MM.1S (cell line): ENCODE results near the gene GPR89B.

Source experiments
- DNase-seq: peaks from one replicate; pipeline ENCODE4 v3.0.0-alpha.2; 2015
- H2AFZ ChIP-seq: fragments of 300-600 bp; sonication (generic); 2 replicates; pipeline ENCODE4 v1.6.0; 2016; ENCODE audit warnings: antibody characterized with exemption, low read length
- H3F3A ChIP-seq: fragments of 300-600 bp; sonication (generic); 2 replicates; pipeline ENCODE4 v1.6.1; 2016; ENCODE audit warnings: mild to moderate bottlenecking, antibody characterized with exemption, low read length, moderate library complexity, mixed read lengths; ENCODE audit not compliant: insufficient read depth
- H3K27ac ChIP-seq: fragments of 300-600 bp; sonication (generic); 2 replicates; pipeline ENCODE4 v1.5.1; 2016; ENCODE audit warnings: mild to moderate bottlenecking, low read length
- H3K27me3 ChIP-seq: fragments of 300-600 bp; sonication (generic); replicated peaks from 2 replicates; pipeline ENCODE4 v1.6.0; 2016; ENCODE audit warnings: low read length; ENCODE audit not compliant: insufficient read depth
- H3K36me3 ChIP-seq: fragments of 300-600 bp; sonication (generic); replicated peaks from 2 replicates; pipeline ENCODE4 v1.6.1; 2016; ENCODE audit warnings: mild to moderate bottlenecking, low read length, mixed read lengths; ENCODE audit not compliant: insufficient read depth
- H3K4me1 ChIP-seq: fragments of 300-600 bp; sonication (generic); 2 replicates; pipeline ENCODE4 v1.6.1; 2016; ENCODE audit warnings: low read length, mixed read lengths
- H3K4me2 ChIP-seq: fragments of 300-600 bp; sonication (generic); 2 replicates; pipeline ENCODE4 v1.6.0; 2016; ENCODE audit warnings: low read depth, low read length
- H3K4me3 ChIP-seq: fragments of 300-600 bp; sonication (generic); 2 replicates; pipeline ENCODE4 v1.5.1; 2016; ENCODE audit warnings: low read length, mixed read lengths
- H3K79me2 ChIP-seq: fragments of 300-600 bp; sonication (generic); 2 replicates; pipeline ENCODE4 v1.6.1; 2016; ENCODE audit warnings: mixed run types, low read length, mixed read lengths
- H3K9ac ChIP-seq: fragments of 300-600 bp; sonication (generic); 2 replicates; pipeline ENCODE4 v1.6.1; 2016; ENCODE audit warnings: low read length, mixed read lengths
- H3K9me2 ChIP-seq: fragments of 300-600 bp; sonication (generic); replicated peaks from 2 replicates; pipeline ENCODE4 v1.6.1; 2016; ENCODE audit warnings: mild to moderate bottlenecking, low read length, mixed read lengths; ENCODE audit not compliant: insufficient read depth
- H3K9me3 ChIP-seq: fragments of 300-600 bp; sonication (generic); replicated peaks from 2 replicates; pipeline ENCODE4 v1.6.1; 2016; ENCODE audit warnings: mild to moderate bottlenecking, low read length, mixed read lengths; ENCODE audit not compliant: insufficient read depth
- H4K20me1 ChIP-seq: fragments of 300-600 bp; sonication (generic); 2 replicates; pipeline ENCODE4 v1.6.1; 2016; ENCODE audit warnings: mild to moderate bottlenecking, low read length, moderate library complexity, mixed read lengths; ENCODE audit not compliant: insufficient read depth
- EZH2 ChIP-seq: fragments of 300-600 bp; sonication (generic); optimal IDR thresholded peaks from 2 replicates; pipeline ENCODE3; 2017; ENCODE audit warnings: low read depth, mild to moderate bottlenecking, antibody characterized with exemption, low read length, mixed read lengths
- EZH2phosphoT487 ChIP-seq: fragments of 300-600 bp; sonication (generic); IDR thresholded peaks from 2 replicates; pipeline ENCODE4 v1.6.1; 2018; ENCODE audit warnings: antibody characterized with exemption, low read length
- TF ChIP-seq, protein P1 (sequence below): fragments of 300-600 bp; sonication (generic); IDR thresholded peaks from 2 replicates; pipeline ENCODE4 v1.5.1; 2016; ENCODE audit warnings: antibody characterized with exemption, low read length, mixed read lengths

Gene GPR89B

DNA sequence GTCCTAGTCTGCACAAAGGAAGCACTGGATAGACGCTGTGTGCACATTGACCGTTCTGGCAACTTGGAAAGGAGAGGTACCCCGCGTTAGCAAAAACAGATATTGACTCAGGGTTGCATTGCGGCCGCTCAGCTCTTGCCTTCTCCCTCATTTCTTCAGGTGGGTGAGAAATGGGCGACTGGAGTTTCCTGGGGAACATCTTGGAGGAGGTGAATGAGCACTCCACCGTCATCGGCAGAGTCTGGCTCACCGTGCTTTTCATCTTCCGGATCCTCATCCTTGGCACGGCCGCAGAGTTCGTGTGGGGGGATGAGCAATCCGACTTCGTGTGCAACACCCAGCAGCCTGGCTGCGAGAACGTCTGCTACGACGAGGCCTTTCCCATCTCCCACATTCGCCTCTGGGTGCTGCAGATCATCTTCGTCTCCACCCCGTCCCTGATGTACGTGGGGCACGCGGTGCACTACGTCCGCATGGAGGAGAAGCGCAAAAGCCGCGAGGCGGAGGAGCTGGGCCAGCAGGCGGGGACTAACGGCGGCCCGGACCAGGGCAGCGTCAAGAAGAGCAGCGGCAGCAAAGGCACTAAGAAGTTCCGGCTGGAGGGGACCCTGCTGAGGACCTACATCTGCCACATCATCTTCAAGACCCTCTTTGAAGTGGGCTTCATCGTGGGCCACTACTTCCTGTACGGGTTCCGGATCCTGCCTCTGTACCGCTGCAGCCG lies 20.3 kb upstream of the GPR89B start:
- no peaks in the 10 kb centered on the region for H3K27me3 ChIP-seq
- TF ChIP-seq EZH2: no peak
- TF ChIP-seq, protein P1, sequence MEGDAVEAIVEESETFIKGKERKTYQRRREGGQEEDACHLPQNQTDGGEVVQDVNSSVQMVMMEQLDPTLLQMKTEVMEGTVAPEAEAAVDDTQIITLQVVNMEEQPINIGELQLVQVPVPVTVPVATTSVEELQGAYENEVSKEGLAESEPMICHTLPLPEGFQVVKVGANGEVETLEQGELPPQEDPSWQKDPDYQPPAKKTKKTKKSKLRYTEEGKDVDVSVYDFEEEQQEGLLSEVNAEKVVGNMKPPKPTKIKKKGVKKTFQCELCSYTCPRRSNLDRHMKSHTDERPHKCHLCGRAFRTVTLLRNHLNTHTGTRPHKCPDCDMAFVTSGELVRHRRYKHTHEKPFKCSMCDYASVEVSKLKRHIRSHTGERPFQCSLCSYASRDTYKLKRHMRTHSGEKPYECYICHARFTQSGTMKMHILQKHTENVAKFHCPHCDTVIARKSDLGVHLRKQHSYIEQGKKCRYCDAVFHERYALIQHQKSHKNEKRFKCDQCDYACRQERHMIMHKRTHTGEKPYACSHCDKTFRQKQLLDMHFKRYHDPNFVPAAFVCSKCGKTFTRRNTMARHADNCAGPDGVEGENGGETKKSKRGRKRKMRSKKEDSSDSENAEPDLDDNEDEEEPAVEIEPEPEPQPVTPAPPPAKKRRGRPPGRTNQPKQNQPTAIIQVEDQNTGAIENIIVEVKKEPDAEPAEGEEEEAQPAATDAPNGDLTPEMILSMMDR: no peak
- TF ChIP-seq EZH2phosphoT487: no peak
- no peak overlapping the region for H2AFZ ChIP-seq

GRCh38 chr1:147912553-147912952 lies 15.7 kb upstream of the GPR89B start:
- Histone ChIP-seq H3K27ac (no peak overlapping the region), H3K4me3 (no peak overlapping the region), H3K4me2 (no peak overlapping the region), H3F3A (no peaks in the 10 kb centered on the region), H3K4me1 (no peaks in the 10 kb centered on the region), H4K20me1 (no peaks in the 10 kb centered on the region), H3K9me3 (no peaks in the 10 kb centered on the region), H2AFZ (no peak overlapping the region), H3K9ac (no peak overlapping the region), H3K36me3 (no peaks in the 10 kb centered on the region), H3K27me3 (no peaks in the 10 kb centered on the region), H3K79me2 (no peaks in the 10 kb centered on the region), H3K9me2 (no peaks in the 10 kb centered on the region)
- DNase-seq: no peak
- TF ChIP-seq EZH2: no peak
- TF ChIP-seq, protein P1: no peak

More for the DNA sequence above, 20.3 kb upstream of the GPR89B start:
- H4K20me1 ChIP-seq: no peaks in the 10 kb centered on the region
- no peaks in the 10 kb centered on the region for H3K9me3 ChIP-seq
- no peak for DNase-seq
- H3K9ac ChIP-seq: no peak overlapping the region
- no peak overlapping the region for H3K4me3 ChIP-seq
- H3K9me2 ChIP-seq: no peaks in the 10 kb centered on the region
- no peaks in the 10 kb centered on the region for H3F3A ChIP-seq
- no peak overlapping the region for H3K27ac ChIP-seq
- no peaks in the 10 kb centered on the region for H3K36me3 ChIP-seq
- H3K4me1 ChIP-seq: no peaks in the 10 kb centered on the region
- H3K79me2 ChIP-seq: no peaks in the 10 kb centered on the region
- H3K4me2 ChIP-seq: no peak overlapping the region

- H4K20me1 ChIP-seq: no peaks in the 10 kb centered on the region
- H3F3A ChIP-seq: no peaks in the 10 kb centered on the region
- no peaks in the 10 kb centered on the region for H3K4me1 ChIP-seq
These were observed 14.8 kb upstream of the GPR89B start for GRCh38 chr1:147913362-147913942.

More at GRCh38 chr1:147913362-147913942, 14.8 kb upstream of the GPR89B start:
- Histone ChIP-seq H3K27ac (no peak overlapping the region), H3K36me3 (no peaks in the 10 kb centered on the region), H3K9ac (no peak overlapping the region), H3K27me3 (no peaks in the 10 kb centered on the region), H3K9me2 (no peaks in the 10 kb centered on the region), H3K4me2 (no peak overlapping the region), H2AFZ (no peak overlapping the region), H3K4me3 (no peak overlapping the region), H3K79me2 (no peaks in the 10 kb centered on the region), H3K9me3 (no peaks in the 10 kb centered on the region)
- no peak for DNase-seq
- TF ChIP-seq EZH2 (no peak), EZH2phosphoT487 (no peak)
- TF ChIP-seq, protein P1: no peak
